ENCODE measurements around the gene POR. TPM values are rescaled to one million over a fixed set of nuclear protein-coding genes. Genes with fewer than 3 reads are reported as not detected.
A peak's percentile ranks its signal among the peaks of the same experiment; 100 is the strongest.

The POR gene
- 175 and 190 TPM in 2 replicates for total RNA-seq

GRCh38 chr7:75914655-75915415 is at the start of gene POR:
Gene POR, plus strand, starts transcription at chr7:75915155. Its CDS starts 38,847 bp downstream, at chr7:75954002.

DNA sequence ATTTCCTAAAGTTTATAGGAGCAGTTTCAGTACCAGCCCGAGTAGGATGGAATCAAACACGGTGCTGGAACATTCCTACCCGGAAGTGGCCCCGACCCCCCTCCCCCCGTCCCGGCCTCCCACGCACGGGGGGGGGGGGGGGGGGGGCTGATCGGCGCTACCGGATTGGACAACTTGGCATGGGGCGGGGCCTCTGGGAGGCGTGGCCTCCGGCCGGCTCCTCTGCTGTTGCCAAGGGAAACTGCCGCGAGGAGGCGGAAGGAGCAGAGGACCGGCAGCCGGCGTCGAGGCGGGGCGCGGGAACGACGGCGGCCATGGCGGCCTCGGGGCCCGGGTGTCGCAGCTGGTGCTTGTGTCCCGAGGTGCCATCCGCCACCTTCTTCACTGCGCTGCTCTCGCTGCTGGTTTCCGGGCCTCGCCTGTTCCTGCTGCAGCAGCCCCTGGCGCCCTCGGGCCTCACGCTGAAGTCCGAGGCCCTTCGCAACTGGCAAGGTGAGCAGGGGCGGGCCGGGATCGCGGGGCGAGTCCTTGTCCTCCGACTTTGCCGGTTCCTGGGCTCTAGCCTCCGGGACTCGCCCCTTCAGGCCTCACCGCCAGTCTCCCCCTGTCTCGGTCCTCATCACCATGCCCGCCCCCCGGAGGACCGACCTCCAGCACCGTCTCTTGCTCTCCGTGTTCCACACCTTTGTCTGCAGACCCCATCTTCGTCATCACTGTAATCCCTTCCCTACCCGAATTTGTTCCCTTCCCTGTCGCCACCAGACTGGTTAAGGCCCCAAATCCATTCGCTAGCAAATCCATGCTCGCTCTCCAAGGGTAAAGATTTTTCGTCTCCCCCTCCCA is 36.0 kb upstream of the POR start, which contains the start of gene RHBDD2:
RHBDD2 (plus strand) TSS at position 266 of the 843 bp plus-strand sequence; CDS start at position 315, 49 bp downstream.

DNA sequence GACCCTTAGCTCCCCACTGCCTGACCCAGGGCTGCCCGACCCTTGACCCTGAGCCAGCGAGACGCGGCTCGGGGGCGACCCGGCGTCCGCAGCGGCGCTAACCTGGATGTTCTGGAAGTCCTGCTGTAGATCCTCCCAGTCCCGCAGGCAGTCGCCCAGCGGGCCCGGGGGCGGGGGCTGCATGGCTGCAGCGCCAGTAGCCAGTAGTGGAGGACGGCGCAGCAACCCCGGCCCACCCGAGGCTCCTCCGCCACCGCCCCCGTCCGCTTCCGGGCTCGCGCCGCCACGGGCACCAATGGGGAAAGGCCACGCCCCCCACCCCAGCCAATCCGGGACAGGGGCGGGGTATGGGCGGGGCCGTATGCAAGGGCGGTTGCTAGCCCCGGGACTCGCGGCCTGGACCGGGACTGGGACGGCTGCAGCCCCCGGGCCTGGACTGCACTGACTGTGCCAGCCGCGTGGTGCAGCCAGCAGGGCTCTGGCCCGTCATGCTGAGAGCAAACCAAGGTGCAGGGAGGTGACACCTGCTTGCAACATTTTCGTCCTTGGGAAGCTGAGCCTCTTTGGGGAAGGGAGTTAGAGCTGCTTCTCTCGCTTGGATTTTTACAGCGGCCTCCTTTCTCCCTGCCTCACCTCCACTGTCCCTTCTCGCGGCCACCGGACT is 79.6 kb downstream of the POR start, which contains the start of gene TMEM120A:
TMEM120A (minus strand) TSS at position 208 of the 664 bp plus-strand sequence; CDS start at position 183, 25 bp downstream.

Small RNA genes lying within 50 kb of the gene (small RNA-seq; reads per million reads assigned to genes)
- 31.7 reads per million, percentile 97 among the genes with 10 or more reads in this experiment for gene SNORA14A

Other genes with a start within 250 kb of the POR start
- 7.0 and 15.6 TPM in 2 replicates for gene HIP1, start 176.2 kb upstream of the POR start, total RNA-seq
- gene CCL26, start 142.9 kb upstream of the POR start, total RNA-seq = 0.37 TPM in 1 of 2 replicates, not detected in the other
- gene CCL24, start 101.3 kb upstream of the POR start, total RNA-seq = not detected in 2 replicates
- gene RHBDD2, start 36.1 kb upstream of the POR start, total RNA-seq = 14.3 and 15.8 TPM in 2 replicates
- 26.0 and 41.9 TPM in 2 replicates for gene TMEM120A, start 79.4 kb downstream of the POR start, total RNA-seq
- gene STYXL1, start 132.8 kb downstream of the POR start, total RNA-seq = 26.8 and 38.9 TPM in 2 replicates
- gene MDH2, start 133.0 kb downstream of the POR start, total RNA-seq = 48.1 and 48.5 TPM in 2 replicates